Ovary (tissue), 3 donors: ENCODE measurements around the gene SCN5A.

Source experiments
- POLR2A ChIP-seq: fragments of 450-650 bp; IDR thresholded peaks from one replicate; pipeline ENCODE4 v1.6.1; 2017; ENCODE audit warnings: antibody characterized with exemption, mild to moderate bottlenecking, moderate library complexity
- TF ChIP-seq, protein P1 (sequence below), 3 donors: fragments of 450-650 bp in 2 of 3; fragments of 200-600 bp in 1 of 3; IDR thresholded peaks; one replicate each; pipeline versions ENCODE4 v1.5.1 to v1.8.0; 2016 to 2022; ENCODE audit warnings: antibody characterized with exemption in 3 of 3, mild to moderate bottlenecking in 1 of 3
- donor health status: DM: no; HTN: no; CAD: no.

DNA sequence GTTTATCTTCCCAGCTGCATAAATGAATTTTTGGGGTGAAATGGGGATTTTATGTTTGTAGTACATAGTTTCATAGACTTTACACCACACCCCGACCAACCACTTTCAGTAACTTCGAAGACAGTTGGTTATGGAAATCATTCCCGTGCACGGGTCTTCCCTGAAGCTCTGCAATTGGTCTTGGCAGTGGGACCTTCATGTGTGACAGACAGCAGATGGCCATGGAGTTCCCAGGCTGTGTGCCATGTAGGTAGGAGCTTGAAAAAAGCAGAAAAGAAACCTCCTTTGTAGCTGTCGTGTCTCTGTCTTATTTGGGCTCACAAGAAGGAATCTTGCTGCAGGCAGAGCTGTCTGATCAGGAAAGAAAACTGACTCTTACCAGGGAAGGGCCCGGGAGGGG is 127.5 kb downstream of the SCN5A start:
- TF ChIP-seq, protein P1, sequence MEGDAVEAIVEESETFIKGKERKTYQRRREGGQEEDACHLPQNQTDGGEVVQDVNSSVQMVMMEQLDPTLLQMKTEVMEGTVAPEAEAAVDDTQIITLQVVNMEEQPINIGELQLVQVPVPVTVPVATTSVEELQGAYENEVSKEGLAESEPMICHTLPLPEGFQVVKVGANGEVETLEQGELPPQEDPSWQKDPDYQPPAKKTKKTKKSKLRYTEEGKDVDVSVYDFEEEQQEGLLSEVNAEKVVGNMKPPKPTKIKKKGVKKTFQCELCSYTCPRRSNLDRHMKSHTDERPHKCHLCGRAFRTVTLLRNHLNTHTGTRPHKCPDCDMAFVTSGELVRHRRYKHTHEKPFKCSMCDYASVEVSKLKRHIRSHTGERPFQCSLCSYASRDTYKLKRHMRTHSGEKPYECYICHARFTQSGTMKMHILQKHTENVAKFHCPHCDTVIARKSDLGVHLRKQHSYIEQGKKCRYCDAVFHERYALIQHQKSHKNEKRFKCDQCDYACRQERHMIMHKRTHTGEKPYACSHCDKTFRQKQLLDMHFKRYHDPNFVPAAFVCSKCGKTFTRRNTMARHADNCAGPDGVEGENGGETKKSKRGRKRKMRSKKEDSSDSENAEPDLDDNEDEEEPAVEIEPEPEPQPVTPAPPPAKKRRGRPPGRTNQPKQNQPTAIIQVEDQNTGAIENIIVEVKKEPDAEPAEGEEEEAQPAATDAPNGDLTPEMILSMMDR (IDR thresholded peaks at IDR 0.05), result no peak
- no peak for TF ChIP-seq POLR2A
